Measurements from ENCODE around the gene OBI1. TPM values are rescaled to one million over a fixed set of nuclear protein-coding genes. Genes with fewer than 3 reads are reported as not detected.

The OBI1 gene
- total and polyA plus RNA-seq, 10 of the 15 experiments (the other 5 are each of a cell fraction or from before 2014, with no cell fraction given) = 15.5 to 34.2 (median 22.0) TPM

- TF ChIP-seq E2F4 (IDR thresholded peaks at IDR 0.05; ENCODE audit: low read depth, low read length) (peak; percentile 82), BACH1 (IDR thresholded peaks at IDR 0.05; ENCODE audit: borderline replicate concordance) (peak; percentile 41; the same call in 1 of the 2 replicates), ZBTB4 (CRISPR knock-in tag; IDR thresholded peaks at IDR 0.05) (no peak), HCFC1 (IDR thresholded peaks at IDR 0.05; ENCODE audit: low read length) (peak; percentile 63), GATAD2B (conservative IDR thresholded peaks at IDR 0.05; ENCODE audit: low read depth) (peak; percentile 70), CREB1 (IDR thresholded peaks at IDR 0.05; ENCODE audit: low read depth) (0 out of 2 replicates have a peak, but pooled peaks have one; percentile 31), ZNF384 (IDR thresholded peaks at IDR 0.05; ENCODE audit: borderline replicate concordance, low read depth, low read length) (no peak), MXI1 (IDR thresholded peaks at IDR 0.05; ENCODE audit: low read depth, low read length) (no peak; the same call in 1 of the 2 replicates), CTCF (IDR thresholded peaks at IDR 0.05 in 2 of 3, conservative IDR thresholded peaks at IDR 0.05 in 1 of 3; ENCODE audit: control insufficient read depth in 2 of 3, extremely low read depth in 1 of 3, insufficient read depth in 1 of 3, low read depth in 3 of 3, low read length in 3 of 3) (no peak), NFYA (IDR thresholded peaks at IDR 0.05; ENCODE audit: borderline replicate concordance, low read depth, low read length) (no peak), RBBP5 (conservative IDR thresholded peaks at IDR 0.05) (0 out of 2 replicates have a peak, but pooled peaks have one; percentile 64), CEBPZ (IDR thresholded peaks at IDR 0.05; ENCODE audit: low read depth, low read length) (no peak), CEBPB (IDR thresholded peaks at IDR 0.05; ENCODE audit: borderline replicate concordance in 1 of 2, low read depth in 2 of 2, low read length in 2 of 2) (no peak), BRCA1 (IDR thresholded peaks at IDR 0.05; ENCODE audit: low read depth, low read length) (no peak), TCF3 (IDR thresholded peaks at IDR 0.05; ENCODE audit: borderline replicate concordance, insufficient read depth, low read depth, low read length) (no peak), ZNF622 (IDR thresholded peaks at IDR 0.05) (no peak), CBFB (IDR thresholded peaks at IDR 0.05; ENCODE audit: low read depth) (0 out of 2 replicates have a peak, but pooled peaks have one; percentile 63)
These were observed at the start of gene OBI1 (continued) for GRCh38 chr13:78658630-78659449.
